HG03469 (cell line): ENCODE measurements around the gene SDC3.

Experiments used
- ATAC-seq: cut with Tn5 transposase; IDR thresholded peaks from one replicate; pipeline ENCODE4 v1.9.1; 2021; ENCODE audit warnings: mild to moderate bottlenecking, moderate library complexity, moderate number of reproducible peaks; ENCODE audit not compliant: unreplicated experiment

SDC3 gene

GRCh38 chr1:30823969-30824735 is 84.4 kb downstream of the SDC3 start:
- peak; percentile 82 for ATAC-seq

DNA sequence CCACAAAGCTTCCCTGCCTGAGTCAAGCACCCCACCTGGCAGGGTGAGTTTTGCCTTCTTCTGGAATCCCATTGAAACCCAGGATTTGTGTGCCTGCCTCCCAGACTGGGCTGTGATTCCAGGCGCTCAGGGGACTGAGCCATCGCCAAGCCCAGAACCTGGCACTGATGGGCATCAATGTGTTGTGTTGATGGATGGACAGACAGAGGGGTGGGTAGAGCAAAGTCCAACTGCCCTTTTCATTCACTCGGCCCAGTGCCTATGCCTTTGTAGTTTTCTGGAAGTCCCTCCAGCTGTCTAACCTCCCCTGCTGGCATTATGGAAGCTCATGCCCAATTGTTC is 85.0 kb downstream of the SDC3 start:
- no peak for ATAC-seq

GRCh38 chr1:30822966-30823581 is 85.5 kb downstream of the SDC3 start:
- ATAC-seq = no peak

DNA sequence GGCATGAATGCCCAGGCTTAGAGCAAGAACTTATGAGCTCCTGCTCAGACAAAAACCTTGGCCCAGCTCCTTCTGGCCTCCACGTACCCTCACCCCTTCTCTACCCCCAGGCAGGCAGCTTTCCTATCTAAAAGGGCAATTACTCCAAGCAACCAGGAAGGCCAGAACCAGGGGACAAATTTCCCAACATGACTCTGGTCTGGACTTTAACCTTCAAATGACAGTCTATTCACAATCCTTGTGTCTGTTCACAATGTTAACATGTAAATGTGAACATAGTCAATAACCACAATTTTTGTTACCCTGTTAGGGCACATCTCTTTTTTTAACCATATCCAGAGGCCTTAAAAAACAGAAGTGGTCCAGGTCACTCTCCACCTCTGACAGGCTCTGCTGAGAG is 86.6 kb downstream of the SDC3 start:
- ATAC-seq = no peak

DNA sequence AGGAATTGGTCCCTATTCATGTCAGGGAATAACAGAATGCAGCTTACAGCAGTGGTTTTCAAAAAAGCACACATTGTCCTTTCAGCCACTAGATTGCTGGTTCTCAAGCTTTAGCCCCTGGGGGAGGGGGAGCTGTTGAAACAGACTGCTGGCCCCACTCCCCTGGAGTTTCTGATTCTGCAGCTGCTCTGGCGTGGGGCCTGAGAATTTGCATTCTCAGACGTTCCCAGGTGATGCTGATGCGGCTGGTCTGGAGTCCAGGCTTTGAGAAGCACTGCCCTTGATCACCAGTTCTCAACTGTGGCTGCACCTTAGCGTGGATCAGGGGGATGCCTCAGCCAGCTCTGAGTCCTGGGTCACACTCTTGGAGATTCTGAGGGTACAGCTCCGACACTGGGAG is 88.3 kb downstream of the SDC3 start:
- ATAC-seq = no peak
